Measurements from ENCODE around the gene NFATC2.

Gene NFATC2

DNA sequence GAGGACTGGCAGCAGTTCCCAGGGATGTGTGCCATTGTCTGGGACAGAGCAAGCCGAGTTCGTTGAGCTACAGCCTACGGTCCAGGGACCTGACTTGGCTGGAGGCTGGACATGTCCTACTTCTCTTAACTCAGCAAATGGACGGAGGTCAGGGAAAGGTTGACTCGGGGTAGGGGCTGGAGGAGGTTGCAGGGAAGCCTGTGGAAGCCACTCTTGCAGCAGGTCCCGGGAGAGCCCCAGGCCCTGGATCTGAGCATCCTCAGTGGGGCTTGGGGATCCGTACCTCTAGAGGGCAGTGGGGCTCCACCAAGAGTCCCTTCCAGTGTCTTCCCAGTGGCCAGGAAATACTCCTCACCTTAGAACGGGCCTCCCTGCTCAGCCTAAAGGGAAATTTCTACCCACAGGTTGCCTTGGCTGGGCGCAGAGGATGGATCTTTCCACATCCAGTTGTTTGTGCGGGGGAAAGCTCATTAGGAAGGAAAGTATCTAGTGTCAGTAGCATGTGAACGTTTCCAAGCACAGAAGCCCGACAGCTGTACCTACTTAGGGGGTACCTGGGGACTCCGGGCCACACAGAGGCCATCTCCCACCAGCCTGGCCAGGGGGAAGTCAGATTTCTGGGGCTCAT lies 170.2 kb downstream of the NFATC2 start:
- Histone ChIP-seq H3K23ac (ENCODE audit: low read length) (no peak overlapping the region), H2AK5ac (ENCODE audit: low read length) (no peak overlapping the region), H3K36me3 (ENCODE audit: control insufficient read depth, insufficient read depth, low read length) (no peaks in the 10 kb centered on the region), H3K79me1 (ENCODE audit: low read length) (no peaks in the 10 kb centered on the region), H2BK120ac (ENCODE audit: low read depth, low read length) (no peak overlapping the region), H3K18ac (ENCODE audit: low read length) (no peak overlapping the region), H3K4ac (ENCODE audit: low read depth, low read length) (no peak overlapping the region), H2BK15ac (replicated peaks; ENCODE audit: low read depth) (no peak overlapping the region), H2BK5ac (ENCODE audit: low read length) (no peak overlapping the region), H4K5ac (ENCODE audit: low read length) (no peak overlapping the region), H4K8ac (ENCODE audit: low read depth, low read length) (no peak overlapping the region), H3K79me2 (ENCODE audit: control insufficient read depth, insufficient read depth, low read length) (no peaks in the 10 kb centered on the region), H3K27me3 (ENCODE audit: insufficient read depth, low read length, poor library complexity) (no peaks in the 10 kb centered on the region), H3K56ac (ENCODE audit: low read length) (no peak overlapping the region), H3K9ac (ENCODE audit: low read length) (no peak overlapping the region), H3K27ac (ENCODE audit: low read depth, low read length) (no peak overlapping the region), H3K4me3 (ENCODE audit: low read length) (no peak overlapping the region), H3K4me2 (ENCODE audit: low read length) (no peak overlapping the region), H3K4me1 (ENCODE audit: control insufficient read depth, low read depth, low read length) (peaks cover 10% of the 10 kb centered on the region)
- peak; percentile 85 for DNase-seq
- WGBS (ENCODE audit: extremely low coverage, insufficient coverage, low lambda C conversion rate) = no CpG with 5 or more reads among the region's 13 CpGs

- Histone ChIP-seq H3K56ac (ENCODE audit: low read length) (no peak overlapping the region), H3K4ac (ENCODE audit: low read depth, low read length) (no peak overlapping the region), H3K4me3 (ENCODE audit: low read length) (no peak overlapping the region), H3K79me1 (ENCODE audit: low read length) (no peaks in the 10 kb centered on the region), H3K4me2 (ENCODE audit: low read length) (no peak overlapping the region), H2BK120ac (ENCODE audit: low read depth, low read length) (no peak overlapping the region), H3K4me1 (ENCODE audit: control insufficient read depth, low read depth, low read length) (peaks cover 10% of the 10 kb centered on the region), H2BK15ac (replicated peaks; ENCODE audit: low read depth) (no peak overlapping the region), H3K36me3 (ENCODE audit: control insufficient read depth, insufficient read depth, low read length) (no peaks in the 10 kb centered on the region), H3K79me2 (ENCODE audit: control insufficient read depth, insufficient read depth, low read length) (no peaks in the 10 kb centered on the region), H3K23ac (ENCODE audit: low read length) (no peak overlapping the region), H2AK5ac (ENCODE audit: low read length) (no peak overlapping the region), H4K5ac (ENCODE audit: low read length) (no peak overlapping the region), H2BK5ac (ENCODE audit: low read length) (no peak overlapping the region), H3K27ac (ENCODE audit: low read depth, low read length) (no peak overlapping the region), H4K8ac (ENCODE audit: low read depth, low read length) (no peak overlapping the region), H3K9ac (ENCODE audit: low read length) (no peak overlapping the region), H3K18ac (ENCODE audit: low read length) (no peak overlapping the region), H3K27me3 (ENCODE audit: insufficient read depth, low read length, poor library complexity) (no peaks in the 10 kb centered on the region)
- WGBS (ENCODE audit: extremely low coverage, insufficient coverage, low lambda C conversion rate) = no CpG with 5 or more reads among the region's 4 CpGs
- DNase-seq = no peak
Measured at GRCh38 chr20:51371720-51372119, 170.8 kb downstream of the NFATC2 start.

DNA sequence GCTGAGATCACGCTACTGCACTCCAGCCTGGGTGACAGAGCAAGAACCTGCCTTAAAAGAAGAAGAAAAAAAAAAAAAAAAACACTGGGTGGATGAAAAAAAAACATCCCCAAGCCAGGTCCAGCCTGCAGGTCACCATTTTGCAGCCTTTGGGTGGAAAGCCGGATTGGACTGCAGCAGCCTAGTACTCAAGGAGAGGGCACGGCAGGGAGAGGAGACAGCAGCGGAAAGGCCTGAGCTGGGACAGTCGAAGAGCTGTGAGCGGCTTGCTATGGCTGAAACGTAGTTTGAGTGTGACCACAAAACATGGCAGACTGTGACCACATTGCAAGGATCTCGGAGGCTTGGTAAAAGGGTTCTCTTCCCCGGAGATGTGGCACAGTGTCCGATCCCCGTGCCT lies 173.0 kb downstream of the NFATC2 start:
- Histone ChIP-seq H4K8ac (ENCODE audit: low read depth, low read length) (no peak overlapping the region), H3K4me2 (ENCODE audit: low read length) (no peak overlapping the region), H3K79me2 (ENCODE audit: control insufficient read depth, insufficient read depth, low read length) (no peaks in the 10 kb centered on the region), H2BK5ac (ENCODE audit: low read length) (no peak overlapping the region), H2BK15ac (replicated peaks; ENCODE audit: low read depth) (no peak overlapping the region), H3K27me3 (ENCODE audit: insufficient read depth, low read length, poor library complexity) (no peaks in the 10 kb centered on the region), H3K4me3 (ENCODE audit: low read length) (no peak overlapping the region), H2BK120ac (ENCODE audit: low read depth, low read length) (no peak overlapping the region), H3K9ac (ENCODE audit: low read length) (no peak overlapping the region), H3K56ac (ENCODE audit: low read length) (no peak overlapping the region), H3K79me1 (ENCODE audit: low read length) (no peaks in the 10 kb centered on the region), H3K23ac (ENCODE audit: low read length) (no peak overlapping the region), H3K36me3 (ENCODE audit: control insufficient read depth, insufficient read depth, low read length) (no peaks in the 10 kb centered on the region), H2AK5ac (ENCODE audit: low read length) (no peak overlapping the region), H3K27ac (ENCODE audit: low read depth, low read length) (no peak overlapping the region), H4K5ac (ENCODE audit: low read length) (no peak overlapping the region), H3K4me1 (ENCODE audit: control insufficient read depth, low read depth, low read length) (peaks cover 6% of the 10 kb centered on the region), H3K18ac (ENCODE audit: low read length) (no peak overlapping the region), H3K4ac (ENCODE audit: low read depth, low read length) (no peak overlapping the region)
- no CpG with 5 or more reads among the region's 11 CpGs for WGBS (ENCODE audit: extremely low coverage, insufficient coverage, low lambda C conversion rate)
- DNase-seq = no peak

GRCh38 chr20:51368461-51369211 lies 173.9 kb downstream of the NFATC2 start:
- Histone ChIP-seq H2BK15ac (replicated peaks; ENCODE audit: low read depth) (no peak overlapping the region), H2AK5ac (ENCODE audit: low read length) (no peak overlapping the region), H3K23ac (ENCODE audit: low read length) (no peak overlapping the region), H3K18ac (ENCODE audit: low read length) (no peak overlapping the region), H3K56ac (ENCODE audit: low read length) (no peak overlapping the region), H2BK5ac (ENCODE audit: low read length) (no peak overlapping the region), H4K5ac (ENCODE audit: low read length) (no peak overlapping the region), H3K4me1 (ENCODE audit: control insufficient read depth, low read depth, low read length) (peaks cover 5% of the 10 kb centered on the region), H3K4me3 (ENCODE audit: low read length) (no peak overlapping the region), H3K27ac (ENCODE audit: low read depth, low read length) (no peak overlapping the region), H3K27me3 (ENCODE audit: insufficient read depth, low read length, poor library complexity) (no peaks in the 10 kb centered on the region), H2BK120ac (ENCODE audit: low read depth, low read length) (no peak overlapping the region), H3K79me2 (ENCODE audit: control insufficient read depth, insufficient read depth, low read length) (no peaks in the 10 kb centered on the region), H3K79me1 (ENCODE audit: low read length) (no peaks in the 10 kb centered on the region), H3K4me2 (ENCODE audit: low read length) (no peak overlapping the region), H3K9ac (ENCODE audit: low read length) (no peak overlapping the region), H3K36me3 (ENCODE audit: control insufficient read depth, insufficient read depth, low read length) (no peaks in the 10 kb centered on the region), H3K4ac (ENCODE audit: low read depth, low read length) (no peak overlapping the region), H4K8ac (ENCODE audit: low read depth, low read length) (no peak overlapping the region)
- DNase-seq = no peak
- no CpG with 5 or more reads among the region's 13 CpGs for WGBS (ENCODE audit: extremely low coverage, insufficient coverage, low lambda C conversion rate)

DNA sequence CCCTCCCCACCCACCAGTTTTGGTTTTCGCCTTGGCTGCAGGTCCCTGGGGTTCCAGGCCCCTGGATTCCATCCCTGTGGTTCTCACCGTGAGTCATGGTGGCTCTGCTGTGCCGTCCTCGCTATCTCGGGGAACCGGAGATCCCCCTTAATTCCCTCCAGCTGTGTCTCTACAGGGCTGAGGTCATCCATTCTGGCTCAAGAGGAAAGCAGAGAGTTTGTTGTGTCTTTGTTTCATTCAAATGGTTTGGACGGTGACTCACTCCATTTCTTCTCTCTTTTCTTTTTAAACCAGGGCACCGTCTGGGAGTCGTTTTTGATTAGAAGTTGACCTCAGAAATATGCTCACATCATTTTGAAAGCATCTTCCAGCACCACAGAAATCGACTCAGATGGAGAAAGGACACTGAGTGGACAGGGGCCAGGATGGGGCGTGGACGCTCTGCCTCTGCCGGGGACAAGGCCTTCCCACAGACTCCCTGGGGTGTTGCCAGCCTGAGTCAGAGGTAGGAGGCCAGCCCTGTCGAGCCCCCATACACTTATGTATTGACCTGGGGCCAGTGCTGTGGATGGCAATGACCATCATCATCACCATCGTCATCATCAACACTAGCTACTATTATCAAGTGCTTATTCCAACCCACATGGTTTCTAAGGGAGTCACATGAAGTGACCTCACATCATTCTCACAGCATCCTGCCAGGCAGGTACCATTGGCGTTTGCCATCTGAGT lies 176.2 kb downstream of the NFATC2 start:
- Histone ChIP-seq H3K79me2 (ENCODE audit: control insufficient read depth, insufficient read depth, low read length) (no peaks in the 10 kb centered on the region), H3K36me3 (ENCODE audit: control insufficient read depth, insufficient read depth, low read length) (no peaks in the 10 kb centered on the region), H3K4me1 (ENCODE audit: control insufficient read depth, low read depth, low read length) (no peaks in the 10 kb centered on the region), H3K9ac (ENCODE audit: low read length) (no peak overlapping the region), H3K4me2 (ENCODE audit: low read length) (no peak overlapping the region), H3K27me3 (ENCODE audit: insufficient read depth, low read length, poor library complexity) (no peaks in the 10 kb centered on the region), H4K8ac (ENCODE audit: low read depth, low read length) (no peak overlapping the region), H3K79me1 (ENCODE audit: low read length) (no peaks in the 10 kb centered on the region), H2BK15ac (replicated peaks; ENCODE audit: low read depth) (no peak overlapping the region), H2AK5ac (ENCODE audit: low read length) (no peak overlapping the region), H3K18ac (ENCODE audit: low read length) (no peak overlapping the region), H3K56ac (ENCODE audit: low read length) (no peak overlapping the region), H3K4me3 (ENCODE audit: low read length) (no peak overlapping the region), H3K27ac (ENCODE audit: low read depth, low read length) (no peak overlapping the region), H3K4ac (ENCODE audit: low read depth, low read length) (no peak overlapping the region), H3K23ac (ENCODE audit: low read length) (no peak overlapping the region), H2BK5ac (ENCODE audit: low read length) (no peak overlapping the region), H4K5ac (ENCODE audit: low read length) (no peak overlapping the region), H2BK120ac (ENCODE audit: low read depth, low read length) (no peak overlapping the region)
- no CpG with 5 or more reads among the region's 16 CpGs for WGBS (ENCODE audit: extremely low coverage, insufficient coverage, low lambda C conversion rate)
- DNase-seq = peak; percentile 51
